ENCODE results near the gene BYSL.

DNA sequence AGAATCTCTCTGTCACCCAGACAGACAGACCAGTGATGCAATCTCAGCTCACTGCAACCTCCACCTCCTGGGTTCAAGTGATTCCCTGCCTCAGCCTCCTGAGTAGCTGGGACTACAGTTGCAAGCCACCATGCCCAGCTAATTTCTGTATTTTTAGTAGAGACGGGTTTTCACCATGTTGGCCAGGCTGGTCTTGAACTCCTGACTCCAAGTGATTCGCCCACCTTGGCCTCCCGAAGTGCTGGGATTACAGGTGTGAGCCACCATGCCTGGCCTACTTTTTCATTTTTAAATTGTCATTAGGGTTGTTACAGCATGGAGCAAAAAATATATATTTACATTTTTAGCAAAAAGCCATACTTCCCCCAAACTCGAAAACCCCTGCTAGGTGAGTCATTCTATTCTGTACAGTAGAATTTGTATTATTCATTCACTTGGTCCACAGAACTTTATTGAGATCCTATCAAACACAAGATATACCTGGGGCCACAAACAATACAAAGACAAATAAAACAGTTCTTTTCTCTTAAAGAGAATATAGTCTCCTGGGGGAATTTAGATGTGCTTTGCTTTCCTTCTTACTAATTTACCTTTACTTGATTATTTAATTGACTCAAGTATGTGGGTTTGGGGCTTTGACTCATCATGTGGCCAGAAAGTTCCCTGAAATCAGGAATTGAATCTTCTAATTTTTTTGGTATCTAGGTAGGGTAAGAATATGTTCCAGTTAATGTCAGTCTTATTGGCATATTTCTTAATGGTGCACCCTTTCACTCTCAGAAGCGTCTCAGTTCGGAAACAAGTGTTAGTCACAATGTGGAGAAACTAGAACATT is 36.9 kb downstream of the BYSL start:
- TF ChIP-seq CTCF (IDR thresholded peaks at IDR 0.05; ENCODE audit: poor library complexity, severe bottlenecking): no peak
- no peak for TF ChIP-seq POLR2AphosphoS5 (IDR thresholded peaks at IDR 0.05)
- TF ChIP-seq EZH2 (IDR thresholded peaks at IDR 0.05; ENCODE audit: borderline replicate concordance, insufficient read depth, low read length, poor library complexity, severe bottlenecking): no peak
- TF ChIP-seq MXI1 (conservative IDR thresholded peaks at IDR 0.05; ENCODE audit: poor library complexity, severe bottlenecking): no peak
- no peak for TF ChIP-seq TAF1 (IDR thresholded peaks at IDR 0.05; ENCODE audit: low read depth)
- no peak for TF ChIP-seq EP300 (conservative IDR thresholded peaks at IDR 0.05; ENCODE audit: poor library complexity, severe bottlenecking)
- TF ChIP-seq SMC3 (conservative IDR thresholded peaks at IDR 0.05; ENCODE audit: poor library complexity): no peak
- TF ChIP-seq REST (IDR thresholded peaks at IDR 0.05; ENCODE audit: borderline replicate concordance): no peak
- TF ChIP-seq RAD21 (conservative IDR thresholded peaks at IDR 0.05): no peak
